NCI-H2227 treated with DMSO at 0.1 percent for 48 hours (cell line): ENCODE measurements around the gene DENND5B.

ENCODE experiments used
- DNase-seq: peaks from one replicate; lab custom pipeline; 2025; lab: John Stamatoyannopoulos, UW

The DENND5B gene

DNA sequence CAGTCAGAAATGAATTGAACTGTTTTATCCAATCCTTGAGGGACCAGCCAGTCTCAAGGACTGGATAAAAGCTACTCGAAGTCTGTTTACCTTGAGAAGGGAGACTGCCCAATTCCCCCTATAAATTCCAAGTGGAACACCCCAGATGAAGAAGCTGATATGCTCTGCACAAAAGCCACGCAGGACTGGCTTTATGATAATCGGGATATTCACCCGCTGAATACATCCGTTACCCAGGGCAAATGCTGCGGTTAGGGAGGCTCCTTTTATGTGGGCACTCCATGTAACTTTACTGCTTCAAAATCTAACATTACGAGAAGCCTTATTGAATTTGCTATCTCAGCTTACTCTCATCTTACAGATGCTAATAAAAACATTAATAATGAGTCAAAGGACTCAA is 119.1 kb downstream of the DENND5B start:
- no peak for DNase-seq

GRCh38 chr12:31471051-31471450 is 119.9 kb downstream of the DENND5B start:
- no peak for DNase-seq

GRCh38 chr12:31470459-31470858 is 120.5 kb downstream of the DENND5B start:
- no peak for DNase-seq

- no peak for DNase-seq
Observed at GRCh38 chr12:31466768-31467167, 124.2 kb downstream of the DENND5B start.

- no peak for DNase-seq
Observed at GRCh38 chr12:31465002-31465401, 125.9 kb downstream of the DENND5B start.

DNA sequence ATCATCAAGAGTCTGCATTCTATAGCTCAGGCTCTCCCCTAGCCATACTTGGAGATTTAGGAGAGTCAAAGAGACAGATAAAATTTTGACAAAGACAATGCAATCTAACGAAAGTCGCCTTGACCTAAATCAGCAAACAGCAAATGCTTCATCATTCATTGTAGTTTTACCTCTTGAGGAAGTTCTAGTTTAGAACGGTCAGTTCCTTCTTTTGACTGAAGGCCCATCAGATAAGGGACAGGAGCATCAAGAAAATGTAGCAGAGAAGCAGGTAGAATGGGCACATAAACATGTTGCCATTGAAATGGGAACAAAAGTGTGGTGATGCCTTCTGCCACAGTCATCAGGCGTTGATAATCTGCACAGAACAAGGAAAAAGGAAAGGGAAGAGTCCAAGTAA is 130.9 kb downstream of the DENND5B start:
- DNase-seq, result no peak

GRCh38 chr12:31456562-31456961 is 134.4 kb downstream of the DENND5B start:
- DNase-seq, result no peak

GRCh38 chr12:31444736-31445135 is 146.2 kb downstream of the DENND5B start:
- no peak for DNase-seq

GRCh38 chr12:31440586-31440985 is 150.3 kb downstream of the DENND5B start:
- no peak for DNase-seq

DNA sequence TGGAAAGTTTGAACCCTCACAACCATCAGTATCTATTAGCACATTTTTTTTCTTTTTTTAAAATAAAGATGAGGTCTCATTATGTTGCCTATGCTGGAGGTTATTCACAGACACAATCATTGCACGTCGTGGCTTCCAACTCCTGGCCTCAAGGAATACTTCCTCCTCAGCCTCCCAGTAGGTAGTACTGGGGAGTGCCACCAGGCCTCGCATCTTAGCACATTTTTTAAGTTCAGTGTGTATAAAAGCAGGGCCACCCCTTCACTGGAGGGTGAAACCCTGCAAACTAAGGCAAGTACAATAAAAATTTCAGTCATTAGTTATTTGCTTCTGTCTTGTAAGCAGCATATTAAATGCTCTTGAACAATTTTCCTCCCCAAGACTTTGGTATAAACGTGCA is 150.8 kb downstream of the DENND5B start:
- DNase-seq, result no peak

DNA sequence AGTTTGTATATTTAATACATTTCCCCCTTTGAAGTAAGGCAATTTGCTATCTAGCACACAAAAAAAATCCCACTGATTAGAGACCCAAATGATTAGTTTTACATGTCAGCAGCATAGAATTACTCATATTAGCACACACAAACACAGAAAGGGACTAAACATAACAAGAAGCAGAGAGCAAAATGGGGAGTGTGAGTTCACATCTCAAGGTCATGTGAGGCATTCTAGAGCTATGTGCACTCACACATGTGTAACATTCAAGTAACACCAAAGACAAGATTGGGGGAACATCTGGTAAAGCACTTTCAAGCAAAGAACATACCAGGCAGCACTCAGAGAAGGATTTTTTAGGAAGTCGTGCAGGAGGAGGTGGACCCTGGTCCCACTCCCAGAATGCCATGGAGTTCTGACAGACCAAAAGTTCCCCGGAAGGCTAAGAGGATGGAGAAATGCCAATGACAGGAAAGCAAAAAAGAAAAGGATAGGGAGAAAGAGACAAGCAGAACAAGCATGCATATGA is 159.2 kb downstream of the DENND5B start:
- no peak for DNase-seq

- DNase-seq, result no peak
Observed at GRCh38 chr12:31423405-31423804, 167.5 kb downstream of the DENND5B start.

GRCh38 chr12:31412292-31412801 is 178.6 kb downstream of the DENND5B start:
- no peak for DNase-seq

- DNase-seq, result no peak
Observed at GRCh38 chr12:31408763-31409162, 182.2 kb downstream of the DENND5B start.

GRCh38 chr12:31407562-31407961 is 183.4 kb downstream of the DENND5B start:
- DNase-seq, result no peak

DNA sequence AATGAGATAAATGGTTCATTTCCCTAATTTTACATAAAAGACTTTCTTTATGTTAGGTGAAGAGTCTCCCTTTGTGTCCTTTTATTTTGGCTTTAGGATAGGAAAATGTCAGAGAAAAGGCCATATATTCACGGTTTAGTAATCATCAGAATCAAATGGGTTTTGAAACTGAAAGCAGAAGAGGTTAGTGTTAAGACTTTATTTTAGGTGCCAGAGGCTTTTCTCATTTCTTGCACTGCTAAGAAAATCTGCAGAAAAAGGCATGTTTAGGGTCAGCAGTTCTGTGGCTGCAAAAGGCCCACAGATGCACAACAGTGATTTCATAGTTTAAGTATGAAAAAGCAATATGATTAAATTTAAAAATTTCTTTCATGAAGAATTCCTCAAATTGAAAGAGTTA is 184.6 kb downstream of the DENND5B start:
- no peak for DNase-seq

DNA sequence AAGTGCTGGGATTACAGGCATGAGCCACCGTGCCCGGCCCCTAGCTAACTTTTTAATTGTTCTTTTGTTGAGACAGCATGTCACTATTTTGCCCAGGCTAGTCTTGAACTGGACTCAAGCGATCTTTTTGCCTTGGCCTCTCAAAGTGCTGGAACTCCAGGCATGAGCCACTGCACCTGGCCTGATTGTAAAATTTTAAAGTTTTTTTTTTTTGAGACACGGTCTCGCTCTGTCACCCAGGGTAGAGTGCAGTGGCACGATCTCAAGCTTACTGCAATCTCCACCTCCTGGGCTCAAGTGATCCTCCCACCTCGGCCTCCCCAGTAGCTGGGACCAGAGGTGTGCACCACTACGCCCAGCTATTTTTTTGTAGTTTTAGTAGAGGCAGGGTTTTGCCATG is 185.9 kb downstream of the DENND5B start:
- no peak for DNase-seq

DNA sequence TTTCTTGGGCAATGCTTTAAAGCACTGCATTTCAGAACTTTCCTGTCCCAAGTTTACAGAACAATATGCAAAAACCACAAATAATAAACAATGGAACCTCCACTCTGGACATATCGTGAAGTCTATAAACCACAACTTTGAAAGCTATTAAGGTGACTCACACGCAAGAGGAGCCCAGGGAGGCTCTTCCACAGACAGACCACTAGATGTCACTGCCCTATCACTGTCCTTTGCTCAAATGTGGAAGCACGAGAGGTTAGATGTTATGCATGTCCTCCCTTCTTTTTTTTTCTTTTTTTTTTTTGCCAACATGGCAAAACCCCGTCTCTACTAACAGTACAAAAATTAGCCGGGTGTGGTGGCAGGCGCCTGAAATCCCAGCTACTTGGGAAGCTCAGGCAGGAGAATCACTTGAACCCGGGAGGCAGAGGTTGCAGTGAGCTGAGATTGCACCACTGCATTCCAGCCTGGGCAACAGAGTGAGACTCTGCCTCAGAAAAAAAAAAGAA is 187.8 kb downstream of the DENND5B start:
- DNase-seq, result peak; percentile 49

GRCh38 chr12:31393004-31393550 is 197.9 kb downstream of the DENND5B start:
- DNase-seq, result no peak

DNA sequence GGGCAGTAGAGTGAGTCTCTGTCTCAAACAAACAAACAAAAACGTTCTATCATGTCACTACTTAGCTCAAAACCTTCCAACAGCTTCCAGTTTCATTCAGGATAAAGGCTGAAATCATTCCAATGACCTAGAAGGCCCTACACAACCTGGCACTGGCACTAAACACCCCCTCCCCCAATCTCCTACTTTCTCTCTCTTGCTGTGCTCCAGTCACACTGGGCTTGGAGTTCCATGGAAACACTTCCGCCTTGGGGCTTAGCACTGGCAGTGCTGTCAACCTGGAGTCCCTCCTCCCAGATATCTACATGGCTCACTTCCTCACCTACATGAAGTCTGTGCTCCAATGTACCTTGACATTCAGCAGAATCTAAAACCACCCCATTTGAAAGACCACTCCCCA is 199.9 kb downstream of the DENND5B start:
- DNase-seq, result no peak

- no peak for DNase-seq
Observed at GRCh38 chr12:31388713-31389112, 202.2 kb downstream of the DENND5B start.

DNA sequence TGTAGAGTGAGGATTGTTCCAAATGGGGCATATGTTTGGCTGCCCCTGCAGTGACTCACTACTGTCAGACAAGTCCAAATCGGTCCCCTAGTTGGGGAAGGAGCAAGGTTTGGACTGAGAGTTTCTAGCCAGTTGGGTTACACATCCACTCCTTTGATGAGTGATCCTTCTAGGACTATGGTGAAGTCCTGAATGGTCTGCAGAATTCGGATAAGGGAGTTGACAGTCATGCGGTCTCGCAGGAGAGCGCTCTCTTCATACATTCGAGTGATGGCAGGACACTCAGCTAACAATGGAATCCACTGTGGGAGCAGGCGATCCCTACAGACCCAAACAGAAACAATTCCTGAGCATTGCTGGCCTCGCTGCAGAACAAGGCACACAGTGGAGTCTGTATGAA is 203.5 kb downstream of the DENND5B start:
- no peak for DNase-seq

GRCh38 chr12:31387011-31387410 is 203.9 kb downstream of the DENND5B start:
- no peak for DNase-seq

GRCh38 chr12:31386364-31386777 is 204.6 kb downstream of the DENND5B start:
- DNase-seq, result no peak
